Measurements from ENCODE around the gene PDE9A. TPM values are rescaled to one million over a fixed set of nuclear protein-coding genes. Genes with fewer than 3 reads are reported as not detected.

PDE9A gene
- total and polyA plus RNA-seq, 2 experiments from 2014 or later: not detected

DNA sequence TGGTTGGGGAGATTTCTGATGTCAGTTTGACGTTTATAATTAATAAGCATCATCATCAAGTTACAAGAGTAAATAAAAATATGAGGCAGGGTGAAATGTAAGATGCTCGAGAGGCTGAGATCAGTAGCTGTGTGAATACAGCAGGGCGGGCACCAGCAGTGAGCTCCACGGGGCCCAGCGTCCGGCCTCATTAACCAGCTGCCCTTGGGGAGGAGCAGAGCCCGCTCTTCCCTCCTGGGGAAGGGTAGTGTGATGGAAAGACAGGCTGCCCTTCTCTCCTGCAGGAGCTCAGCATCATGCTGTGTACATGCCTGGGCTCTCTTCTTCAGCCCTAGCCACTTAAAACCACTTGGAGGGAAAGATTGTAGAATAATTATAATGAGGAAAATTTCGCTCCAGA, 23.4 kb downstream of the PDE9A start:
- no peak for DNase-seq
- Histone ChIP-seq H3K36me3 (ENCODE audit: low read depth) (no peaks in the 10 kb centered on the region), H3K4me3 (no peak overlapping the region), H3K4me1 (ENCODE audit: insufficient read depth) (no peaks in the 10 kb centered on the region), H4K20me1 (ENCODE audit: insufficient read depth) (no peaks in the 10 kb centered on the region), H3K79me2 (ENCODE audit: insufficient read depth) (no peaks in the 10 kb centered on the region), H3K9me2 (ENCODE audit: insufficient read depth) (no peaks in the 10 kb centered on the region), H2AFZ (no peak overlapping the region), H3K9me3 (ENCODE audit: low read depth) (no peaks in the 10 kb centered on the region), H3K27ac (no peak overlapping the region), H3K4me2 (ENCODE audit: unreplicated experiment) (no peak overlapping the region), H3K27me3 (replicated peaks; ENCODE audit: insufficient read depth) (peaks cover 31% of the 10 kb centered on the region), H3F3A (ENCODE audit: insufficient read depth) (no peaks in the 10 kb centered on the region), H3K9ac (no peak overlapping the region)
- in situ Hi-C loops (cut with MboI): no loop called here
- 56 to 59% methylated on average over 8 of the region's 8 CpGs for WGBS, 2 experiments (ENCODE audit: low coverage in 1 of 2, low lambda C conversion rate in 2 of 2, missing lambda C conversion rate in 2 of 2)
- no peak for TF ChIP-seq EZH2phosphoT487 (IDR thresholded peaks at IDR 0.05; ENCODE audit: insufficient read depth, low read depth)
- TF ChIP-seq EZH2 (IDR thresholded peaks at IDR 0.05; ENCODE audit: insufficient read depth, poor library complexity, severe bottlenecking): no peak

DNA sequence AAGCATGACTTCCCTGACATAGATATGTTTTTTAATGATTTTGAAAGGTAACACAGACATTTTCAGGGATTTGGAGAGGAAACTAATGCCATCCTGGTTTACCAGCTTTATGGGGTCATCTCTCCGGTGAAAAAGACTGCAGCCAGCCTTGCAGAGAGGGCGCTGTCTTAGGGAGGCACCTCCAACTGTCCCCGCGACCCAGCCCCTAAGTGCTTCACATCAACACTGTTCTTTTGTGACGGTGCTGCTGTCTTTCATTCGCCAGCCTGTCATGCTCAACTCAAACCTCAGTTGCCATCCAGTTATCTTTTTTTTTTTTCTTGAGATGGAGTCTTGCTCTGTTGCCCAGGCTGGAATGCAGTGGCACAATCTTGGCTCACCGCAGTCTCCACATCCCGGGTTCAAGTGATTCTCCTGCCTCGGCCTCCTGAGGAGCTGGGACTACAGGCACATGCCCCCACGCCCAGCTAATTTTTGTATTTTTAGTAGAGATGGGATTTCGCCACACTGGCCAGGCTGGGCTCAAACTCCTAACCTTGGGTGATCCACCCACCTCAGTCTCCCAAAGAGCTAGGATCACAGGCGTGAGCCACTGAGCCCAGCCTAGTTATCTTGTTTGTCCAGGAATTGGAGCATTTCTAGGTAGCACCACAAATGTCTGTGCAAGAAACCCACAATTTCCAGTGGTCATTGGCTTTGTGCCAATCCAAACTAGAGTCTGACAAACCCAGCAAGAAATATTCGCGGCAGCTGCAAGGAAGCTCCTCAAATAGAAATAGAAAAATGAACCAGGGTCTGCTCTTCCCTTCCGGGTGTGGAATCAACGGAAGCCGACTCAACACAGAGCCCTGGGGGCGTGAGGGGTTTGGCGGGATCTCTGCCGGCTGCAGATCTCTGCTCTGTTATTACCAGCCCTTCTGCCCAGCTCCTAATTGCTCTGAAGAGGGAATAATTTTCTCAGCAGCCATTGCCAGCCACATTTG, 24.2 kb downstream of the PDE9A start:
- H2AFZ ChIP-seq: no peak overlapping the region
- in situ Hi-C loops (cut with MboI): no loop called here
- H3K4me1 ChIP-seq (ENCODE audit: insufficient read depth): no peaks in the 10 kb centered on the region
- no peak overlapping the region for H3K27ac ChIP-seq
- H3F3A ChIP-seq (ENCODE audit: insufficient read depth): no peaks in the 10 kb centered on the region
- H3K36me3 ChIP-seq (ENCODE audit: low read depth): no peaks in the 10 kb centered on the region
- H3K4me2 ChIP-seq (ENCODE audit: unreplicated experiment): no peak overlapping the region
- no peak for DNase-seq
- H3K27me3 ChIP-seq (replicated peaks; ENCODE audit: insufficient read depth): peaks cover 28% of the 10 kb centered on the region
- H4K20me1 ChIP-seq (ENCODE audit: insufficient read depth): no peaks in the 10 kb centered on the region
- 50 to 52% methylated on average over 20 of the region's 20 CpGs for whole genome bisulfite sequencing, 2 experiments (ENCODE audit: low coverage in 1 of 2, low lambda C conversion rate in 2 of 2, missing lambda C conversion rate in 2 of 2)
- no peaks in the 10 kb centered on the region for H3K79me2 ChIP-seq (ENCODE audit: insufficient read depth)
- H3K9ac ChIP-seq: no peak overlapping the region
- no peaks in the 10 kb centered on the region for H3K9me2 ChIP-seq (ENCODE audit: insufficient read depth)
- no peaks in the 10 kb centered on the region for H3K9me3 ChIP-seq (ENCODE audit: low read depth)
- no peak overlapping the region for H3K4me3 ChIP-seq
- TF ChIP-seq EZH2 (IDR thresholded peaks at IDR 0.05; ENCODE audit: insufficient read depth, poor library complexity, severe bottlenecking) (no peak), EZH2phosphoT487 (IDR thresholded peaks at IDR 0.05; ENCODE audit: insufficient read depth, low read depth) (no peak)

DNA sequence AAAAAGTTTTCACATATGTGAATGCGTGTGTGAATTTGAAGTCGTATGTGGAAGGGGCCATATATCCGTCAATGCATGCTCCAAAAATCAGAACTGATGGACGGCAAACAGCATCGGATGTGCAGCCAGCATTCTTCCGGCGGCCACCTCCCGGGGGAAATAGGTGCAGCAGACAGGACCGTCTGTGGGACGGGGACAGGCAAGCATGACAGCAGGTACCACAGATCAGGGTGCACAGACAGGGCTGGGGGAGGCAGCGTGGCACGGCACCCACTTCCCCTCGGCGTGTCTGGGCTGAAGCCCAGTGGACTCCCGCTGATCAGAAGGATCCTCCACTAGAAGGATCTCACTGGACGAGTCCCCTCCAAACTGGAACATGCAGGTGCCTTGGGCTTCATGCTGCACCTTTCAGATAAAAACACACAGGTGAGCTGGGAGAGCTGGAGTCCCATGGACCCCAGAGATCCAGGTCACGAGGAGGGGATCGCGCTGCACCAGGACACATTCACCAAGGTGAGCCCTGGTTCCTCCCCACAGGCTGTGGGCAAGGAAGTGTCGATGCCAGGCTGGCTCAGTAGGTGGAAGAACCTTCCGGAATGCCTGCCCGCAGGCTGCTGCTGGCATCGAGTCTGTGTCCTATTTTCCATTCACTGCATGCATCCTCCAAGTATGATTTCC, 25.3 kb downstream of the PDE9A start:
- no peak for TF ChIP-seq EZH2 (IDR thresholded peaks at IDR 0.05; ENCODE audit: insufficient read depth, poor library complexity, severe bottlenecking)
- TF ChIP-seq EZH2phosphoT487 (IDR thresholded peaks at IDR 0.05; ENCODE audit: insufficient read depth, low read depth): no peak
- no peak for DNase-seq
- no peaks in the 10 kb centered on the region for H3K4me1 ChIP-seq (ENCODE audit: insufficient read depth)

DNA sequence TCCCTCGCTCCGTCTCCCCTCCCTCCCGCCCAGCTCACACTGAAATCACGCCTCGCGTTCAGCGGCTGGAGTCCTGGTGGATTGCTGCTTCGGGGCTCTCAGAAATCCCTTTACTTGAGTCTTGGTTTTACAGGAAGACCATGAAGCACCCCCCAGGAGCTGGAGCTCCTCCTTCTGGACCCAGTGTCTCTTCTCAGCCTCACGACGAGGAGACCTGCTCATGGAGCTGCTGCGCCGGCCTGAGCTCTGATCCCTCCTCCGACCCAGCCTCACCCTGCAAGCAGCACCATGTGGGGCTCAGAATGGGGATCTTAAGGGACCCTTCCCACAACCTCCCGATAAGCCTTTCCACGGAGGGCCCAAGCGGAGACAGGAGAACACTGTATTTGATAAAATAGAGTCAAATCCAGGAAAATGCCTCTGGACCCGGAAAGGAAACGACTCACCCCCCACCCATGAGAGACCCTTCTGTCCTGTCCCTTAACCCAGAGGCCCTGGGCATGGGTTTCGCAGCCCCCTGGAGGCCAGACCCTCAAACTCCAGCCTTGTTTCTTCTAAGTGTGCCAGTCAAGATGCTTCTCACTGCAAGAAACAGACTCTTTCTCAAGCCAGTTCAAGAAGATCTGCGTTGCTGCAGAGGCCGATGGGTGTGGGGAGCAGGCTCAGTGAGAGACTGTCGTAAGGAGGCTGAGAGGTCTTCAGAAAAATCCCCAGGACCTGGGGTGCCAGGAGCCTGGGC, 26.1 kb downstream of the PDE9A start:
- no peaks in the 10 kb centered on the region for H3F3A ChIP-seq (ENCODE audit: insufficient read depth)
- H3K27ac ChIP-seq: no peak overlapping the region
- in situ Hi-C loops (cut with MboI): no loop called here
- H3K4me1 ChIP-seq (ENCODE audit: insufficient read depth): no peaks in the 10 kb centered on the region
- H2AFZ ChIP-seq: no peak overlapping the region
- no peak overlapping the region for H3K4me3 ChIP-seq
- 68 to 69% methylated on average over 20 to 22 of the region's 22 CpGs for WGBS, 2 experiments (ENCODE audit: low coverage in 1 of 2, low lambda C conversion rate in 2 of 2, missing lambda C conversion rate in 2 of 2)
- no peaks in the 10 kb centered on the region for H4K20me1 ChIP-seq (ENCODE audit: insufficient read depth)
- H3K36me3 ChIP-seq (ENCODE audit: low read depth): no peaks in the 10 kb centered on the region
- DNase-seq: no peak
- peaks cover 32% of the 10 kb centered on the region for H3K27me3 ChIP-seq (replicated peaks; ENCODE audit: insufficient read depth)
- no peaks in the 10 kb centered on the region for H3K9me3 ChIP-seq (ENCODE audit: low read depth)
- no peak overlapping the region for H3K9ac ChIP-seq
- no peak for TF ChIP-seq EZH2 (IDR thresholded peaks at IDR 0.05; ENCODE audit: insufficient read depth, poor library complexity, severe bottlenecking)
- TF ChIP-seq EZH2phosphoT487 (IDR thresholded peaks at IDR 0.05; ENCODE audit: insufficient read depth, low read depth): no peak
- no peak overlapping the region for H3K4me2 ChIP-seq (ENCODE audit: unreplicated experiment)
- no peaks in the 10 kb centered on the region for H3K9me2 ChIP-seq (ENCODE audit: insufficient read depth)
- H3K79me2 ChIP-seq (ENCODE audit: insufficient read depth): no peaks in the 10 kb centered on the region

More for the DNA sequence above, 25.3 kb downstream of the PDE9A start:
- Histone ChIP-seq H3F3A (ENCODE audit: insufficient read depth) (no peaks in the 10 kb centered on the region), H3K9ac (no peak overlapping the region), H3K4me3 (no peak overlapping the region), H3K27me3 (replicated peaks; ENCODE audit: insufficient read depth) (peaks cover 35% of the 10 kb centered on the region), H4K20me1 (ENCODE audit: insufficient read depth) (no peaks in the 10 kb centered on the region), H3K27ac (no peak overlapping the region), H3K79me2 (ENCODE audit: insufficient read depth) (no peaks in the 10 kb centered on the region), H3K9me2 (ENCODE audit: insufficient read depth) (no peaks in the 10 kb centered on the region), H3K9me3 (ENCODE audit: low read depth) (no peaks in the 10 kb centered on the region), H3K36me3 (ENCODE audit: low read depth) (no peaks in the 10 kb centered on the region), H2AFZ (no peak overlapping the region), H3K4me2 (ENCODE audit: unreplicated experiment) (no peak overlapping the region)
- in situ Hi-C loops (cut with MboI): no loop called here
- 75% methylated on average over 22 to 23 of the region's 23 CpGs for WGBS, 2 experiments (ENCODE audit: low coverage in 1 of 2, low lambda C conversion rate in 2 of 2, missing lambda C conversion rate in 2 of 2)
